ENCODE measurements around the gene EYS.
A peak's percentile ranks its signal among the peaks of the same experiment; 100 is the strongest.
"Not testable (repeated sequence)": the region's sequence is repeated elsewhere in the genome, so short reads cannot be mapped to it uniquely, and the experiment has no call there.

Gene EYS

DNA sequence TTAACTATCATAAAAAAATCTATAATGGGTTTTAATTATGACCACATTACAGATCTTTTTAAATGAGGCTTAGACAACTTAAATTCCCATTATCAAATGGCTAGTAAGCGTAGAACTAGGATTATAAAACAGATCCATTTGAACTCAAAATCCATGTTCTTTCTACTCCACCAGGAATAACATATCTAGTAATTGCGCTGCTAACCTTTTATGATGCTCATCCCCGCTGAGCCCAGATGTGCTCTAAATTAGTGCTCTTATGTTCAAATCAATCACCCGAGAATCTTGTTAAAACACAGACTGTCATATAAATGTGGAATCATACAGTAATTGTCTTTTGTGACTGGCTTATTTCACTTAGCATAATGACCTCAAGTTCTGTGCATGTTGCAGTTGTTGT is 1168.3 kb downstream of the EYS start:
- DNase-seq: no peak

DNA sequence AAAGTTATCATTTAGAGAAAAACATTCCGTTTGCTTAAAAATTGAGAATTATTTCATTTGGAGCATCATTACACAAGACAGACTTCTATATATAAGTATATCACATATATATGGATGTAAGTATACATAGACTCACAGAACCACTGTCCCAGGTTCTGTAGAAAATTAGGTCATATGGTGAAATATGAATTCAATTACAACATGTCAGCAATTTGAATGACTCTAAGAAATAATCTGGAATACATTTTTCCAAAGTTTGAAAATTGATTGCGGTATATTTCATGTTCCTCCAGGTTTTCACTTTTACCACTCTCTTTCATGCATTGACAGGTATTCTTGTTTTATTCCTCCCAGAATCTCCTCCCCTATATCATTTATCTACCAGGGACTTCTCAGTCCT is 1179.1 kb downstream of the EYS start:
- DNase-seq: no peak

DNA sequence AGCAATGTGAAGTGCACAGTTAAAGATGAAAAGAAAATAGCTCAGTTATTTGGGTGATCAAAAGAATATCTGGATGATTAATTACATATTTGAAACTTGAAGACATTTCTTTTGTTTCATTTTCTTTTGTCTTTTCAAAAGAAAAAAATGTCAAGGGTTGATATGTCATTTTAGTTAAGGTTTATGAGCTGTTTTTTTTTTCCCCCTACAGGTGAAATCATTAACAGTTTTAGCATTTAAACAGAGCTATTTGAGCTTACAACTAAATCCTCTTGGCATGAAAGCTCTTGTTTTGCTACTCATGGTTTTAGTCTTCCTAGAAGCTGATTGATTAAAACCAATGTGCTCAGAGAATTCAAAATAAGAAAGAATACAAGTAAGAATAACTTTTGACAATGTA is 1184.2 kb downstream of the EYS start:
- DNase-seq: no peak

DNA sequence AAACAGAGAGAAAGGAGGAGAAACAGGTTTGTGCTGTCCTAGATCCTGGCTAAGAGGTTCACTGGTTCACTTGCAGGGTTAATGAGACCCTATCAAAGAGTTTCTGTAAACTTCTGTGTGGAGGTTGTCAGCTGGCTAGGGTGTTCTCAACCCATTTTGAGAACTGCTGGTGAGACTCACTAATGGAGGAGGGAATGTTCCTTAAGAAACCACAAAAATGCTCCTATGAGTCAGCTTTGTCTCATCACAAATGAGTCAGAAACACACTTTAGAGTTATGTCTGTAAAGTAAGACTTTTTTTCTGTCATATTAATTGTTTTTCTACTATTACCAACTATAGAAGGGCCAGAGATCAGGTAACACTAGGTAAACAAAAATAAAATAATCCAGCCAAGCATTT is 1187.0 kb downstream of the EYS start:
- peak; percentile 19 for DNase-seq

DNA sequence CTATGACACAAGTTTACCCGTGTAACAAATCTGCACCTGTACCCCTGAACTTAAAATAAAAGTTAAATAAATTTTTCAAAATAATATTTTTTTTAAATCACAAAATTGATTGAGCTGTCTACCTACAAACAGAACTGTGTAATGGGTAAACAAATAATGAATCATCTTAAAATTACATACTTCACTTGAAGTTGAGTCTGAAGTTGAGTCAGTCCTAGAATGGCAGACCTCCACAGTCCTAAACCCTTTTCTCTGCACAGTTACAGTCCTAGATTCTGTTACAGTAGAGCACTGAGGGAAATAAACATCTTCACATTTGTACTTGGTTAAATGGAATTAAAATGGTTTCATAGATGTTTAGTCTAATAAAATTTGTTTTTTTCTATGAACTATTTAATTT is 1190.6 kb downstream of the EYS start:
- no peak for DNase-seq

DNA sequence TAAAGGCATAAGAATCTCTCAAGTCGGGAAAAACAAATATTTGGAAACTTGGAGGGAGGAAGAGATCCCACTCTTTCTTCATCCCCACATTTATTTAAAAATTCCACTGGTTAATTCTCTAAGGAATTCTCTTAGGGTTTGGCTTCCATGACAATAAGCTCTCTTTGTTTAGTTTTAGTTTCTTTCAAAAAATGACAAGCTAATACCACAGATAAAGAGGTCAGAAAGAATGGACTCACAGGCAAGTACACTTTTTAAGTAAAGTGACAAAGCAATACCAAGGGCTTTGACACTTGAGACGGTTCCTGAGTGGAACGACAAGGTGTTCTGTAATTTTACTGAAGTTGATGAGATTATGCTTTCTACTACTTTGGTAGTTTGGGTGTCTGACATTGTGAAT is 1199.4 kb downstream of the EYS start:
- DNase-seq: no peak

DNA sequence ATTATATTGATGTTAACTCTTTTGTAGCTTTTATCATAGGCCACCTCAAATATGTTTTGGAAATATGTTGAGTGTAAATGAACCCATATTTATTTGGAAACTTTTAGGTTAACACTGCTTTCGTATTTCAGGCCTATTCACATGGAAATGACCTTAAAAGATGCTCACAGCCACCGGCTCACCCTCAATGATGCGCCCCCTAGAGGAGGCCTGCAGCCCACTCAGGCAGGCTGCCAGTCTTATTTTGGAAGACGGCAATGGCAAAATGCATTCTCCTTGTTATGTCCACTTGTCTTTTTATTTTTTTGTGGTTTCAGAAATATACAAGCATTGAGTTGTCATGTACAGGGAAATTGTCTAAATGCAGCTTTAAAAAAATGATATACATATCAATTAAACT is 1201.7 kb downstream of the EYS start:
- no peak for DNase-seq

DNA sequence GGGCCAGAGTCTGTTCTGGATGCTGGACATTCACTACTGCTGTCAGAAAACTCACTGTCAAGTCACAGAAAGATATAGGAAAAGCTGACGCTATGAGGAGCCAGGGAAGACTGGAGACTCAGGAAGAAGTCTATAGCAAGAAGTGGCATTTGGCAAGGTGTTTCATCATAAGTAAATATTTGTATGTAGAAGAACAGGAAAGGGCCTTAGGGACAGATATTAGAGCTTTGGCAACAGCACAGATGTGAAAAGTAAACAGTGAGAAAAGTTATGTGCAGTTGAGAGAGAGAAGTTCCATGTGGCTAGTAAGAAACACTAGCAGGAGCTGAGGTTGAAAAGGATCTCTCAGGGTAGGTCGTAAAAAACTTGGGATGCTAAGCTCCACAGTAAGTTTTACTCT is 1202.5 kb downstream of the EYS start:
- no peak for DNase-seq

DNA sequence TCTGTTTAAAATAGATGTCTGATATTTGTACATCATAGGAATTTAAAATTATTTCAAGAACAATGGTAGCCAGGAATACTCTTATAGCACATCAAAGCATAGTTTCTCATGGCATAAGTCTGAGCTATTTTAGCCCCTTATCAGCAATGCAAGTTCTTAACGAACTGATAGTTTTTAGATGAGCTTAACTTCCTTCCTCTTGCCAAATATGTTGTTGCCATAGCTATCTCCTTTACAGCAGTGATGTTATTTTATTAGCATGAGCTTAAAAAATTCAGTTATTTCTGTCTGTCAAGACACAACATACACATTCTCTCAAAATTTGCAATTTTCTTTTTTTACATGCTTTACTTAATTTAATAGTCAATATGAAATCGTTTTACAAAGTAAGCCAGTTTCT is 1204.2 kb downstream of the EYS start:
- no peak for DNase-seq

DNA sequence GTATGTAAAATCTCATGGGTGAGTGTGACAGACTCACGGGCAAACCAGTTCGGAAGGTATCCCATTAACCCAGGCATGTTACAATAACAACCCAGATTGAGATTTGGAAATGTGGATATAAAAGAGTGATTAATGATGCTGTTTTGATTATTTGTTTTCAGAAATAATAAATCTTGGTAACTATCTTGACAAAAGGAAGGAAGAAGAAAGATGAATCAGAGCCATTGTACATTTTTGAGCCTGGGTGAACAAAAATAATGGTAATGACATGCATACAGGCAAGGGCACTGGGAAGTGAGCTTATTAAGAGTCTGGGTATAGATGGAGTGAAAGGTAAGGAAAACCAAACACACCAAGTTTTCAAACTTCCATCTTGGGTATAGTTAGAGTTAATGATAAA is 1209.4 kb downstream of the EYS start:
- no peak for DNase-seq

DNA sequence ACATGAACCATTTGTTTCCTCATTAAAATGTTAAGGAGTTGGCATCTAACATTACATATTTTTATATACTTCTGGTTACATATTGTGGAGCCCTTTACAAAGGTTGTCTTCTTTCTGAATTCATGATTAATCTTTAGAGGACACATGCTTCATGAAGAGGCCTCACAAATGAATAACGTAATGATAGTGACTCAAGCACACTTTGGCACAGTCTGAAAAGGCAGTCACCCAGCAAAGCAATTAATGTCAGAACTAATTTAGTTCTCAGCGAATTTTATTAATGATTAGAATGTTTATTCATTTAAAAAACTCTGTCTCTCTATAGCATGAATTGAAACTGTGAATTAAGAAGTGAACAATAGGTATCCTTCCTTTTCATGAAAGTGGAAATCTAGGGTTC is 1217.3 kb downstream of the EYS start:
- DNase-seq: no peak

DNA sequence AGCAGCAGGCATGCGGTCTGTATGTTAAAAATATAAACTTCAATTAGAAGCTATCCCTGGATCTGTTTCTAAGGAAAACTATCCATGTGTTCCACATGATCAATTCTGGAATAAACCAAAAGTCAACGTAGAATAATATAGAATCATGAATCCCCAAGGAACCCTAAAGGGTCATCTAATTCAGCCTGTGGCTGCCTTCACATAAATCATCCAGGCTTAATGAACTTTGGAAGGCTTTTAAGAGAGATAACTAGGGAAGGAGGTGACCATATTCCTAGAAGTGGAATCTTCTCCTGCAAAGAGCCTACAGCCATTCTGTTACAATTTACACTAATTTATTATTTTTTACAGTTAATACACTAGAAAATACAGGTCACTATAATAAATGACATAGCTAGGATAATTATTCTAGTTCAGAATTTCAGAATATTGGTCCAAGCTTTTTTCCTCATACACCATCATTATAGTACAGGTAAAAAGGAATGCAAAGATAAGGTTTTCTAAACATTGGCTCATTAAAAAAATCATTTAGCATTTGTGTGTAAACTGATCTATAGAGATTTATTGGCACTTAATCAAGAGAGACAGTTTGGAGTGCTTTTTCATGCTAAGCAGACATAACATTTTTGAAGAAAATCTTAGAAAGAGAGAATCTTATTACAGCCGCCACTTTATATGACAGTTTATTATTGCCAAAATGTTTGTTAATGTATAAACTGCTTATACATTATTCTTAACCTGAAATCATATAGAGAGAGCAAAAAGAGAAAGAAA is 1220.3 kb downstream of the EYS start:
- no peak for DNase-seq

DNA sequence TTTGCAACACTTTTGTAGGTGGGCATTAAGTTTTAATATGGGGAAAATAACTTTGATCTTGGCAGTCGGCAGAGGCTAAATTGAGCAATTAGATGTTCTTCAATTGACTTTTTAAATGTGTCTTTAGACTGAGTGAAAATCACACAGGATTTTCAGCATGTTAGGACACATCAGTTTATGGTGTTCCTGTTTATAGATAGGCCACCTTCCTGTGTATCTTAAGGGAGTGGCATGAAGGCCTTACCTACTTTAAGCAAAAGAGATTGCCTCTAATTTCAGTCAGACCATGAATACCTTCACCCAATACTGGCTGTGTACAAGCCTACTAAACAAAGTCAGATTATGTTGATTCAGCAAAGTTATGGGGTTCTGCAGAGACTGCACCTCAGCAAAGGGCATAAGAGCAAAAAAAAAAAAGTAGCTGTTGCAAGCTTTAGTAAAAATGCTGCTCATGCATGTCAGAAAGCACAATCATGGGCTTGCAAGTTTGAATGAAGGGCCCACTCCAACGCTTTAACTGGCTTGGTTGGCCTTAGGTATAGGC is 1223.0 kb downstream of the EYS start:
- DNase-seq: no peak

DNA sequence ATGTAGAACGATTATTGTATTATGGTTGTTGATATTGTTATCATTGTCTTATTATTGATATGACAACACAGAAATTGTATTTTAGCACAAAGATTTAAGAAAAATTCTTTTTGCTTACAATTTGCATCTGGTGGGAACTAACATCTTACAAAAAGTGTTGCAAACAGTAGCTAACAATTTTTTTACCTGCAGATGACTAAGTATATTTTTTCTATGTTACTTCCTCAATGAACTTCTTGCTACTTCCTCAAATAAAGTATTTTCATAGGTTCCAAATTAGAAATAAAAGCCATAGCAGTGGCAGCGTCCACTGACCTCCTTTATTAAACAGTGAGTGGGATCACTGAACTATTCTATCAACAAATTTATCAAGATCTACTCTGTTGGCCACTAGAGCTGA is 1224.4 kb downstream of the EYS start:
- no peak for DNase-seq

DNA sequence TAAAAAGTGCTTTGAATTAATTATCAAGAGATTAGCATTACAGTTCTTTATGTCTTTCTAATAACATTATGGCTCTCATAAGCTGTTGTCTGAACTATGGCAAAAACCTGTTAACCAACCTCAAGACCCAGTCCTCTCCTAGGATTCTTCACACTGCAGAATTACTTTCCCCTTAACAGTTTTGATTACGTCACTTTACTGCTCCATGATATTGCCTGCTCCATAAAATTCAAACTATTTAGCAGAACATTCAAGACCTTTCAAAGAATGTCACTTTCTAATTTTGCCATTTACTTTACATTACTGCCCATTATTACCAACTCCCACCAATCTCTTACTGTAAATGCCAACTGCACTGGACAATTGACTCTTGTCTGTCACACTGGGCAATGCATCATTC is 1227.9 kb downstream of the EYS start:
- DNase-seq: no peak

DNA sequence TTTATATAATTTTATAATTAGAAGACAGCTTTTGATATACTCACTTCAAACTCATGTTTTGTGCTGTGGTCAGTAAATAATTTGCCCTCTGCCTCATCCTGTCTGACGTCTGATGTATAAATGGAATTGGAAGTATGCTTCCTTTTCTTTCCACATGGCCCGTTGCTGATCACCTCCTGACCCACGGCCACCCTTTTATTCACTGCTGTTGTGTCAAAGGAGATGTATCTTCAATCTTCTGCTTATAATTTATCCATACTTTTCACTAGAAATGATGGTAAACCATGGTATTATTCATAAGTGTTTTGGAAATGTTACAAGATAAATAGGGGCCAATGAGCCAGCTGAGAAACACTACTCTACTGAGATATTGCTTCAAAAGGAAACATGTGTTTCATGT is 1229.6 kb downstream of the EYS start:
- no peak for DNase-seq

DNA sequence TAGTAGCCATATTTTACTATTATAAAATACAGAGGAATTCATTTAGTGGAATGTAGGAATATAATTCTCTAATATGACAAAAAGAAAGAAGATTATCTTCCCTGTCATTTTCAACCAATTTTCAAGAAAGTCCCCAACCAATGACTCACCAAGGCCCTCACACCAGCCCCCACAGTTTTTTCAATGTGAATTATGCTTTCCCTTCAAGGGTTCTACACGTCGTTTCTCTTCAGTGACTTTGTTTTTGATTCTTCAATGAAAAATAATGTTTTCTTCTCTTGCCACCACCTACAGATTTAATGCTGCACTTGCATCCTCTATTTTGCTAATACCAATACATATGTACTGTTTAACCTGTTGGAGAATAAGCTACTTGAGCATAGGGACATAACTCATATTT is 1230.1 kb downstream of the EYS start:
- no peak for DNase-seq

DNA sequence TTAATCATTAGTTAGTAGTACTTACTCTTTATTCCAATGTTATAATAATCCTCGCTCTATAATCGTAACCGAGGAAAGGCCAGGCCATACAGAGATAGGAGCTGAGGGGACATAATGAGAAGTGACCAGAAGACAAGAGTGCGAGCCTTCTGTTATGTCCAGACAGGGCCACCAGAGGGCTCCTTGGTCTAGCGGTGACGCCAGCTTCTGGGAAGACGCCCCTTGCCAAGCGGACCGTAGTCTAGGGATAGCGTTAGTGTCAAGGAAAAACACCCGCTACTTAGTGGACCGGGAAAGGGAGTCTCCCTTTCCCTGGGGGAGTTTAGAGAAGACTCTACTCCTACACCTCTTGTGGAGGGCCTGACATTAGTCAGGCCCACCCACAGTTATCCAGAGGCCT is 1237.6 kb downstream of the EYS start:
- DNase-seq: not testable (repeated sequence)

DNA sequence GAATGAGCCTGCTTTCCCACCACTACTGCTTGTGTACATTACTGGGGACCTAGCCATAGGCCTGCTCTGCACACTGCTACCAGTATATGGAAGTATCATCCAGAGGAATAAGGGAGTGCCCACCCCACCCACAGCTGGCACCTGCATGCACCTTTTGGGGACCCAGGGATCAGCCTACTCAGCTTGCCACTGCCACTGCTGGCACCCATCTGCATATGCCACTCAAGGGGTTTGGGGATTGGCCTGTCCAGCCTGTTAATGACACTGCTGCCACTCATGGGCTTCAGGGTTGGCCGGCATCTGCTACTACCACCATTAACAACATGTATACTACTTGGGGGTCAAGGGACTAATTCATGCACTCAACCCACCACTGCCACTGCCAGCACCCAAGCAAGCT is 1239.4 kb downstream of the EYS start:
- no peak for DNase-seq

DNA sequence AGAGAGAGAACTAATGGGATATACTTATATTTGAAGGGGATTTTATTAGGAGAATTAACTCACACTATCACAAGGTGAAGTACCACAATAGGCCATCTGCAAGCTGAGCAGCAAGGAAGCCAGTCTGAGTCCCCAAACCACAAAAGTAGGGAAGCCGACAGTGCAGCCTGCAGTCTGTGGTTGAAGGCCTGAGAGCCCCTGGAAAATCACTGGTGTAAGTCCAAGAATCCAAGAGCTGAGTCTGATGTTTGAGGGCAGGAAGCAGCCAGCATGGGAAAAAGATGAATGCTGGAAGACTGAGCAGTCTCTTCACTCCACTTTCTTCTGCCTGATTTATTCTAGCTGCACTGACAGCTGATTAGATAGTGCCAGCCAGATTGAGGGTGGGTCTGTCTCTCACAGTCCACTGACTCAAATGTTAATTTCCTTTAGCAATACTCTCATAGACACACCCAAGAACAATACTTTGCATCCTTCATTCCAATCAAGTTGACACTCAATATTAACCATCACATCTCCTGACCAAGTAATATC is 1247.5 kb downstream of the EYS start:
- DNase-seq: no peak

DNA sequence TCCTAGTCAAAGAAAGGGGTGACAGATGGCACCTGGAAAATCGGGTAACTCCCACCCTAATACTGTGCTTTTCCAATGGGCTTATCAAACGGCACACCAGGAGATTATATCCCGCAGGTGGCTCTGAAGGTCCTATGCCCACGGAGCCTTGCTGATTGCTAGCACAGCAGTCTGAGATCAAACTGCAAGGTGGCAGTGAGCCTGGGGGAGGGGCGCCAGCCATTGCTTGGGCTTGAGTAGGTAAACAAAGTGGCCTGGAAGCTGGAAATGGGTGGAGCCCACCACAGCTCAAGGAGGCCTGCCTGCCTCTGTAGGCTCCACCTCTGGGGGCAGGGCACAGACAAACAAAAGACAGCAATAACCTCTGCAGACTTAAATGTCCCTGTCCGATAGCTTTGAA is 1258.9 kb downstream of the EYS start:
- DNase-seq: not testable (repeated sequence)

DNA sequence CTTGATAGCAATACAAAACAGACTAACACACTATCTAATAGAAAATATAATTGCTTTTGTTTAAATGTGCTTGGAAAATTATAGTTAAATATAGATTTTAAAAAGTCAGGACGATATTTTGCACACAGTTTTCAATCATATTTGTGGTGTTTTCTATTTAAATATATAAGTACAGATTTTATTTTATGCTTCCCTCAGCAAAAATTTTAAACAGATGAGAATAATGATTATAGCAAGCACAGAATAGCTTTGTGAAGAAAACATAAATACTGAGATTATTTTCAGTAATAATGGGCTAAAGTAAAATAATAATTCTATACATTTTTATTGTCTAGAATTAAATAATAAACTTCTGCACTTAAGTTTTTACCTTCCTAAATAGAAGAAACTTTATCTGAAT is 1262.0 kb downstream of the EYS start:
- DNase-seq: no peak

DNA sequence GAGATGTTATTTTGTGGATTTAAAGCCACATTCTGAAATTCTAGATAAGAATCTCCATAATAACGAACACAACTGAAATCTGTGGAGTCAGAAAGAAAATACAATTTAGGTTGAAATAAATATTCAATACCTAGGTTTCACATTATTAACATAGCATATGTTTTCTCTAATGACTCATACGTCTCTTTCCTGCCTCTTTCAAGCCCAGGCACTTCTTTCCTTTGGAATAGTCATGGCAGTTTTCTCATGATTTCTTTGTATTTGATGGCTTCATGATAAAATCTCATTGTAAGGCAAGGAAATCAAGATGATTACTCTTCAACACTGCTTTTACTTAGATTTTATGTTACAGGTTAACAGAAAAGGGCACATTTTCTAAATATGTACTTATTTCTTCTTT is 1267.8 kb downstream of the EYS start:
- DNase-seq: no peak

DNA sequence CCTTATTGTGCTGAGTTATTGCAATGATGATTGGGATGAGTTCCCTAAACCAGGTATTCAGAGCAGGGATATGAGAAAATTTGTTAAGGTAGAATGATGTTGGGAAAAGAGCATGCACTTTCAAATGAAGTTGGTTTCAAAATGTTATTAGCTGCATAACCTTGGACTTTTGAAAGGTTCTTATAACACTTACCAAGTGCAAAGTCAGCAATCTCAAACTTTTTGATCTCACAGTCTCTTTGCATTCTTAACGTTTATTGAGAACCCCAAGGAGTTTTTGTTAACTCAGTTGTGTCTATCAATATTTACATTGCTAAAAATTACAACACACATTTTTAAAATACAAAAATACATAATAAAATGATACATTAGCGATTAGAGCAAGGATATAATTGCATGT is 1269.0 kb downstream of the EYS start:
- DNase-seq: no peak

DNA sequence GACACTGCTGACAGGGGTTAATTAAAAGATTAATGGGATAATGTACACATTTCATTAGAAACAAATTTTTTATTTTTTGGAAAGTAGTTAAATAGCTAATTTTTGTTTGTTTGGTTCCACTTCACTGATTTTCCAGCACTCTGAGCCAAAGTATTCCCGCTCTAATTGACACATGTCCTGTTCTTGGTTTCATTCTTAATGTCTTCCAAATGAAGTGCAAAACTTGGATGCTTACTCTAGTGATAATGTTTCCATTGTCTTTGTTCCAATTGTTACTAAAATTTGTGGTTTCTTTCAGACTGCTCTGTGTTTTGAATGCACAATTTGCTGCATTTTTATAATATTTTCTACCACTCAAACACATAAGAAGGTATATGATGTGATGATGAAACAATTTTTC is 1277.1 kb downstream of the EYS start:
- no peak for DNase-seq
